Nephron (organoid): ENCODE results near the gene PKP2.

Experiments
- H3K27ac Mint-ChIP-seq, 3 experiments: 2 replicates each; pipeline ENCODE4 v1.8.0; 2020; ENCODE audit warnings: mixed read lengths in 3 of 3, mild to moderate bottlenecking in 2 of 3, moderate library complexity in 1 of 3
- H3K27me3 Mint-ChIP-seq: 2 replicates; pipeline ENCODE4 v1.8.0; 2021; ENCODE audit warnings: low read depth, mild to moderate bottlenecking, moderate library complexity, mixed read lengths
- H3K36me3 Mint-ChIP-seq: 2 replicates; pipeline ENCODE4 v1.8.0; 2020; ENCODE audit warnings: low read depth, mixed read lengths
- H3K4me1 Mint-ChIP-seq: 2 replicates; pipeline ENCODE4 v1.8.0; 2020; ENCODE audit warnings: mixed read lengths
- H3K4me3 Mint-ChIP-seq, 3 experiments: 2 replicates each; pipeline ENCODE4 v1.8.0; 2020; ENCODE audit warnings: mild to moderate bottlenecking in 3 of 3, mixed read lengths in 3 of 3, moderate library complexity in 2 of 3
- H3K9me3 Mint-ChIP-seq: 2 replicates; pipeline ENCODE4 v1.8.0; 2020; ENCODE audit warnings: mixed read lengths
- TF ChIP-seq, protein P1 (sequence below), 3 experiments: fragments of 200-600 bp; sonication (generic); IDR thresholded peaks; one replicate each; pipeline ENCODE4 v1.5.0; 2021; ENCODE audit warnings: antibody characterized with exemption in 3 of 3; ENCODE audit not compliant: unreplicated experiment in 3 of 3

Gene PKP2

GRCh38 chr12:32826807-32827412, 69.7 kb downstream of the PKP2 start:
- H3K36me3 Mint-ChIP-seq: peaks cover 5% of the 10 kb centered on the region
- H3K4me1 Mint-ChIP-seq: peaks cover 5% of the 10 kb centered on the region
- H3K27me3 Mint-ChIP-seq: no peaks in the 10 kb centered on the region
- H3K27ac Mint-ChIP-seq: no peak overlapping the region
- no peak overlapping the region for H3K4me3 Mint-ChIP-seq
- TF ChIP-seq, protein P1, sequence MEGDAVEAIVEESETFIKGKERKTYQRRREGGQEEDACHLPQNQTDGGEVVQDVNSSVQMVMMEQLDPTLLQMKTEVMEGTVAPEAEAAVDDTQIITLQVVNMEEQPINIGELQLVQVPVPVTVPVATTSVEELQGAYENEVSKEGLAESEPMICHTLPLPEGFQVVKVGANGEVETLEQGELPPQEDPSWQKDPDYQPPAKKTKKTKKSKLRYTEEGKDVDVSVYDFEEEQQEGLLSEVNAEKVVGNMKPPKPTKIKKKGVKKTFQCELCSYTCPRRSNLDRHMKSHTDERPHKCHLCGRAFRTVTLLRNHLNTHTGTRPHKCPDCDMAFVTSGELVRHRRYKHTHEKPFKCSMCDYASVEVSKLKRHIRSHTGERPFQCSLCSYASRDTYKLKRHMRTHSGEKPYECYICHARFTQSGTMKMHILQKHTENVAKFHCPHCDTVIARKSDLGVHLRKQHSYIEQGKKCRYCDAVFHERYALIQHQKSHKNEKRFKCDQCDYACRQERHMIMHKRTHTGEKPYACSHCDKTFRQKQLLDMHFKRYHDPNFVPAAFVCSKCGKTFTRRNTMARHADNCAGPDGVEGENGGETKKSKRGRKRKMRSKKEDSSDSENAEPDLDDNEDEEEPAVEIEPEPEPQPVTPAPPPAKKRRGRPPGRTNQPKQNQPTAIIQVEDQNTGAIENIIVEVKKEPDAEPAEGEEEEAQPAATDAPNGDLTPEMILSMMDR (IDR thresholded peaks at IDR 0.05; ENCODE audit: unreplicated experiment in 3 of 3): no peak
- no peaks in the 10 kb centered on the region for H3K9me3 Mint-ChIP-seq

DNA sequence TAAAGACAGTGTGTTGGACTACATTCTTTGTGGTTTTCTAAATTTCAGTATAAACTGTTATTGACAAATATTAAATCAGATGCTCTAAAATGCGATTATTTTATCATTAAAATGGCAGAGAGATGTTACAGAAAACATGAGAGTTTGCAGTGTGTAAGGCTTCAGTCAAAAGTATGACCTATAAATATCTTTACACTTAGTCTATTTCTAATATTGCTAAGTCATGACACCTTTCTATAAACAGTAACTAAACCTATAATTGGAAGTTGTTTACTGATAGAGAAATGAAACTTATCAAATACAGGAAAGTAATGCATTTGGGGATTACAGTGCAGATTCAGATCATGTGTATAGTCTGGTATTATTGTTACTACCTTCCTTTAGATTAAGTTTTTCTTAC, 72.0 kb downstream of the PKP2 start:
- Mint-ChIP-seq H3K27me3 (no peaks in the 10 kb centered on the region), H3K9me3 (no peaks in the 10 kb centered on the region), H3K27ac (no peak overlapping the region), H3K4me3 (no peak overlapping the region), H3K36me3 (peaks cover 5% of the 10 kb centered on the region), H3K4me1 (peaks cover 5% of the 10 kb centered on the region)
- TF ChIP-seq, protein P1 (IDR thresholded peaks at IDR 0.05; ENCODE audit: unreplicated experiment in 3 of 3): no peak

DNA sequence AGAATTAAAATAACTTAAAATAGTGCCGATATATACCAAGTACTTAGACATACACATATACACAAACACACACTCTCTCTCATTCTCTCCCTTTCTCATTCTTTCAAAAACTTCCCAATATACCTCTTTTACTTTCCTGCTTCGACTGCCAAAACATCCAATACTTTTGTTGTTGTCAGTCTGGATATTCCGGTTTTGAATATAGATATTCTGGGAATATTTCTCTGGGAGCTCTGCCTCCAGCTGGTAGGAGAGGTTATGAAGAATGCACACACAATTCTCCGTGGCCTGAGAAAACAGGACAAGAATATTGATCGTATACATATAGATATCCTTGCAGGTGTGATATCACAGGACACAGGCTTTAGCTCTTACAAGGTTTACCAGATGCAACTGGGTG, 74.2 kb downstream of the PKP2 start:
- no peaks in the 10 kb centered on the region for H3K4me1 Mint-ChIP-seq
- no peaks in the 10 kb centered on the region for H3K27me3 Mint-ChIP-seq
- no peaks in the 10 kb centered on the region for H3K9me3 Mint-ChIP-seq
- no peak overlapping the region for H3K4me3 Mint-ChIP-seq
- H3K36me3 Mint-ChIP-seq: peaks cover 5% of the 10 kb centered on the region
- TF ChIP-seq, protein P1 (IDR thresholded peaks at IDR 0.05; ENCODE audit: unreplicated experiment in 3 of 3): no peak
- no peak overlapping the region for H3K27ac Mint-ChIP-seq

- no peak overlapping the region for H3K27ac Mint-ChIP-seq
- no peaks in the 10 kb centered on the region for H3K4me1 Mint-ChIP-seq
- no peak overlapping the region for H3K4me3 Mint-ChIP-seq
- H3K9me3 Mint-ChIP-seq: no peaks in the 10 kb centered on the region
- H3K36me3 Mint-ChIP-seq: peaks cover 5% of the 10 kb centered on the region
- no peaks in the 10 kb centered on the region for H3K27me3 Mint-ChIP-seq
- TF ChIP-seq, protein P1 (IDR thresholded peaks at IDR 0.05; ENCODE audit: unreplicated experiment in 3 of 3): no peak
These were observed 74.9 kb downstream of the PKP2 start for GRCh38 chr12:32821710-32822109.

DNA sequence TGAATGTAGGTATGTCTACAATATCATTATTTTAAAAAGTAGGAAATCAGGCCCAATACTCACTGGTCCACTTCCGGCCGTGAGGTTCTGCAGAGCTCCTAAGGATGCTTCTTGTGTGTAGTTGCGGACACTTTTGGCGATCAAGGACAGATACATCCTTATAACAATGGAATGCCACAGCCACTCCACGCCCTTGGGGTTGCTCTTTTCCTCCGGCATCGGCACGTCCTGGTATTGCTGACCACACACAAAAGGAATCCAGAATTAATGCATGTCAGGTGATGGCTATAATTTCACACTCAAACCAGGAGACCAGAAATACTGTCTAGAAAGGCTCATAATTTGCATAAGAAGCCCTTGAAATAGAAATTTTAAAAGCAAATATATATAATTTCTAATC, 75.3 kb downstream of the PKP2 start:
- Mint-ChIP-seq H3K27ac (no peak overlapping the region), H3K4me3 (peak overlapping the region in 1 of 3 experiments; percentile 48), H3K4me1 (no peaks in the 10 kb centered on the region), H3K27me3 (no peaks in the 10 kb centered on the region), H3K36me3 (peaks cover 5% of the 10 kb centered on the region), H3K9me3 (no peaks in the 10 kb centered on the region)
- TF ChIP-seq, protein P1 (IDR thresholded peaks at IDR 0.05; ENCODE audit: unreplicated experiment in 3 of 3): no peak

DNA sequence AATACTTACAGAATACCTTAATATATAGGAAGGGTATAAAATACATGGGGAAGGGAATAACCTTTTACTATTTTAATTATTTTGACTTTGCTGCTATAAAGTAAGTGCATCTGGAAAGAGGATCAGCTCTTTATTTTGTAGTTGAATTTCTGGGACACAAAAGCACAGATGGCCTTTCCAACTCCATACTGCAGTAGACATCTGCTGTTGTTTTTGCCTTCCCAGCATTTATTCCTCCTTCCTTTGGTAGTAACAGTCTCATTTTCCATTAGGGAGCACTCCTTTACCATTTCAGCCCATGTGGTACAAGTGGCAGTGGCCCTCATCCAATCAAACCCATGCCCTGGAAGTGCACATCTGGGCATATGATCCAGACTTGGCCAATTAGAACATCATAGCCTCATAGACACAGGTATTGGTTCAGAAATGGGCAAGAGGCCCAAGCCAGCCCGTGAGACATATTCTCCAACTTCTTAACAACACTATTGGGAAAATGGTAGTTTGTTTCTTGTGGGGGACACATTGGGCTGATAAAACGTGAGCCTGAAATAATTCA, 76.1 kb downstream of the PKP2 start:
- H3K4me3 Mint-ChIP-seq: no peak overlapping the region
- peaks cover 5% of the 10 kb centered on the region for H3K36me3 Mint-ChIP-seq
- no peaks in the 10 kb centered on the region for H3K27me3 Mint-ChIP-seq
- TF ChIP-seq, protein P1 (IDR thresholded peaks at IDR 0.05; ENCODE audit: unreplicated experiment in 3 of 3): no peak
- H3K4me1 Mint-ChIP-seq: no peaks in the 10 kb centered on the region
- H3K9me3 Mint-ChIP-seq: no peaks in the 10 kb centered on the region
- H3K27ac Mint-ChIP-seq: no peak overlapping the region
